Measurements from ENCODE around the gene ABCA7. TPM values are rescaled to one million over a fixed set of nuclear protein-coding genes. Genes with fewer than 3 reads are reported as not detected.
A peak's percentile ranks its signal among the peaks of the same experiment; 100 is the strongest.

The ABCA7 gene
- total and polyA plus RNA-seq, 2 of the 13 experiments (the other 11 are each of a cell fraction or from before 2014, with no cell fraction given): 4.4 to 32.4 TPM

GRCh38 chr19:1019980-1020867, 19.7 kb upstream of the ABCA7 start (continued):
- 0 out of 2 replicates have a peak, but pooled peaks have one; percentile 6 for TF ChIP-seq ZNF34 (CRISPR knock-in tag; IDR thresholded peaks at IDR 0.05; ENCODE audit: borderline replicate concordance)
- TF ChIP-seq ZNF687 (CRISPR knock-in tag; IDR thresholded peaks at IDR 0.05): peak; percentile 49
- 0 out of 2 replicates have a peak, but pooled peaks have one; percentile 11 for TF ChIP-seq ZNF616 (CRISPR knock-in tag; IDR thresholded peaks at IDR 0.05; ENCODE audit: low read depth)
- TF ChIP-seq ARID4A (CRISPR knock-in tag; IDR thresholded peaks at IDR 0.05; ENCODE audit: borderline replicate concordance): 0 out of 2 replicates have a peak, but pooled peaks have one; percentile 4
- TF ChIP-seq ZNF263 (CRISPR knock-in tag; IDR thresholded peaks at IDR 0.05): no peak
- peak; percentile 14; the same call in 1 of the 2 replicates for TF ChIP-seq YEATS4 (CRISPR knock-in tag; IDR thresholded peaks at IDR 0.05; ENCODE audit: borderline replicate concordance)
- 0 out of 2 replicates have a peak, but pooled peaks have one; percentile 23 for TF ChIP-seq ZNF619 (CRISPR knock-in tag; IDR thresholded peaks at IDR 0.05)
- peak; percentile 52 for TF ChIP-seq SAP130 (CRISPR knock-in tag; IDR thresholded peaks at IDR 0.05; ENCODE audit: low read depth)
- 0 out of 4 replicates have a peak, but pooled peaks of 1 of the 2 experiments have one; percentile 19 for TF ChIP-seq POLR2A (IDR thresholded peaks at IDR 0.05; ENCODE audit: insufficient read depth in 1 of 2, low read depth in 2 of 2, low read length in 2 of 2)
- TF ChIP-seq SALL1 (CRISPR knock-in tag; IDR thresholded peaks at IDR 0.05): peak; percentile 20; the same call in 1 of the 2 replicates
- TF ChIP-seq RXRA (CRISPR knock-in tag; IDR thresholded peaks at IDR 0.05): no peak
- peak; percentile 26; the same call in 1 of the 2 replicates for TF ChIP-seq ZNF607 (CRISPR knock-in tag; IDR thresholded peaks at IDR 0.05; ENCODE audit: borderline replicate concordance)
- 0 out of 2 replicates have a peak, but pooled peaks have one; percentile 28 for TF ChIP-seq ZNF296 (CRISPR knock-in tag; conservative IDR thresholded peaks at IDR 0.05)
- no peak for TF ChIP-seq ZNF124 (CRISPR knock-in tag; IDR thresholded peaks at IDR 0.05)
- TF ChIP-seq SAFB2 (CRISPR knock-in tag; IDR thresholded peaks at IDR 0.05; ENCODE audit: borderline replicate concordance, low read depth): 0 out of 2 replicates have a peak, but pooled peaks have one; percentile 17
- 0 out of 2 replicates have a peak, but pooled peaks have one; percentile 23 for TF ChIP-seq NFKB2 (CRISPR knock-in tag; IDR thresholded peaks at IDR 0.05; ENCODE audit: borderline replicate concordance)
- TF ChIP-seq NFRKB (IDR thresholded peaks at IDR 0.05): no peak
- no peak for TF ChIP-seq SOX5 (CRISPR knock-in tag; IDR thresholded peaks at IDR 0.05; ENCODE audit: borderline replicate concordance)
- TF ChIP-seq MAF1 (CRISPR knock-in tag; IDR thresholded peaks at IDR 0.05; ENCODE audit: borderline replicate concordance): 0 out of 2 replicates have a peak, but pooled peaks have one; percentile 26

Data from HepG2 (cell line).